AG04449 (cell line): Measurements from ENCODE around the gene CTDSP1.

Experiments used
- CTCF ChIA-PET: fragments of 350-600 bp; formaldehyde crosslinking; extraction: SDS; loops from one replicate; lab custom pipeline; 2021; ENCODE audit warnings: antibody characterized with exemption; lab: Yijun Ruan, JAX
- POLR2A ChIA-PET: fragments of 400-600, 350-600 bp; formaldehyde crosslinking; extraction: SDS; loops from one replicate; lab custom pipeline; 2020; ENCODE audit warnings: antibody characterized with exemption, inconsistent platforms; lab: Yijun Ruan, JAX
- DNase-seq: peaks from one replicate; pipeline ENCODE4 v3.0.0-alpha.2; 2010; ENCODE audit warnings: low read depth, low spot score
- H3K4me3 ChIP-seq: 2 replicates; pipeline ENCODE4 v1.5.1; 2011; ENCODE audit warnings: low read depth, mild to moderate bottlenecking, control low read depth, low read length
- TF ChIP-seq, protein P1 (sequence below): IDR thresholded peaks from one replicate; pipeline ENCODE4 v1.5.1; 2011; ENCODE audit warnings: mild to moderate bottlenecking, moderate library complexity, low read length, control low read depth, inconsistent platforms; ENCODE audit not compliant: insufficient read depth; ENCODE audit errors: missing control alignments

Gene CTDSP1

DNA sequence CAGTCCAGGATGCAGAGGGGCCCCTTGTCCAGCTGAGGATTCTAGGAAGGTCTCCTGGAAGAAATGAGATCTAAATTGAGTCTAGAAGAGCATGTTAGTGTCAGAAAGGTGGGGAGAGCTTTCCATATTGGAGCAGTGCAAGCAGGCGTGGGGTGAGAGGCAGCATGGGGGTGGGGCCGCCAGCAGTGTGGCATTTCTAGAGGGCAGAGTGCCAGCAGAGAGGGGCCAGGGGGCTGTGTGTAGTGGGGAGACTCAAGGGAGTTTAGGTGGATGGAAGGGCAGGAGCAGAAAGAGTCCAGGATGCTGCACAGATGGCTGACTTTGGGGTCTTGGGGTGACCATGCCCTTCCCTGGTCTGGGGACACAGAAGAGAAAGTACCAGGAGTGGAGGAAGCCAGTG lies 21.4 kb downstream of the CTDSP1 start:
- H3K4me3 ChIP-seq, result no peak overlapping the region
- ChIA-PET POLR2A (interaction anchor here (0.6 kb wide), 1 partner anchor 239 kb away, joined by 4 read pairs; no protein-coding TSS in a partner anchor), CTCF (interaction anchor here (0.6 kb wide), 2 partner anchors 31 to 202 kb away, joined by 3 read pairs; no protein-coding TSS in a partner anchor)
- DNase-seq, result no peak
- TF ChIP-seq, protein P1, sequence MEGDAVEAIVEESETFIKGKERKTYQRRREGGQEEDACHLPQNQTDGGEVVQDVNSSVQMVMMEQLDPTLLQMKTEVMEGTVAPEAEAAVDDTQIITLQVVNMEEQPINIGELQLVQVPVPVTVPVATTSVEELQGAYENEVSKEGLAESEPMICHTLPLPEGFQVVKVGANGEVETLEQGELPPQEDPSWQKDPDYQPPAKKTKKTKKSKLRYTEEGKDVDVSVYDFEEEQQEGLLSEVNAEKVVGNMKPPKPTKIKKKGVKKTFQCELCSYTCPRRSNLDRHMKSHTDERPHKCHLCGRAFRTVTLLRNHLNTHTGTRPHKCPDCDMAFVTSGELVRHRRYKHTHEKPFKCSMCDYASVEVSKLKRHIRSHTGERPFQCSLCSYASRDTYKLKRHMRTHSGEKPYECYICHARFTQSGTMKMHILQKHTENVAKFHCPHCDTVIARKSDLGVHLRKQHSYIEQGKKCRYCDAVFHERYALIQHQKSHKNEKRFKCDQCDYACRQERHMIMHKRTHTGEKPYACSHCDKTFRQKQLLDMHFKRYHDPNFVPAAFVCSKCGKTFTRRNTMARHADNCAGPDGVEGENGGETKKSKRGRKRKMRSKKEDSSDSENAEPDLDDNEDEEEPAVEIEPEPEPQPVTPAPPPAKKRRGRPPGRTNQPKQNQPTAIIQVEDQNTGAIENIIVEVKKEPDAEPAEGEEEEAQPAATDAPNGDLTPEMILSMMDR, result no peak

DNA sequence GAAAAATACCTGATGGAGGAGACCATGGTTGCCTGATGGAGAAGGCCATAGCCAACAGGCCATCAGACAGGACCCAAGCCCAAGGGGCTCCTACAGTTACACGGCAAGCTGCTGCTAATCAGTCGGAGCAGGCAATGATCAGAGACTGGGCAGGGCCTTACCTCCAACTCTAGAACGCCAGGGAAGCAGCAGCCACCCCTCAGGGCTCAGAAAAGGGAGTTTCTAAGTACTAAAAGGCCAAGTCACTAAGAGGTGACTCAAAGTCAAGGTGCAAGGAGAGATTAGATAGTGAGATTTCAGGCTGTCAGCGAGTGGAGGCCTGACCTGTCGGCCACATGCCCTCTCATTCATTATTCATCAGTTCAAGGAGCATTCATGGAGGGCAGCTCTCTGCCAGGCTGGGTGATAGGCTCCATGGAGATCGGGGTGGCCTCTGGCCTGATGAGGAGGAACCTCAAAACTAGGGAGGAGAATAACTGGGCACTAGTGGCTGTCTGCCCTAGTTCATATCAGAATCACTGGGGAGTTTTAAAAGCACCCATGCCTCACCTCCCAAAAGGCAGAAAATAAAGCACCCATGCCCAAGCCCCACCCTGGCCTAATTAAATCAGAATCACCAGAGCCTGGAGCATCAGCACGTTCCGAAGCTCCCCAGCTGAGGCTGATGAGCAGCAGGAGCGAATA lies 22.9 kb downstream of the CTDSP1 start:
- POLR2A ChIA-PET, result no interaction called here
- H3K4me3 ChIP-seq, result no peak overlapping the region
- TF ChIP-seq, protein P1, result no peak
- no peak for DNase-seq
- CTCF ChIA-PET, result no interaction called here

DNA sequence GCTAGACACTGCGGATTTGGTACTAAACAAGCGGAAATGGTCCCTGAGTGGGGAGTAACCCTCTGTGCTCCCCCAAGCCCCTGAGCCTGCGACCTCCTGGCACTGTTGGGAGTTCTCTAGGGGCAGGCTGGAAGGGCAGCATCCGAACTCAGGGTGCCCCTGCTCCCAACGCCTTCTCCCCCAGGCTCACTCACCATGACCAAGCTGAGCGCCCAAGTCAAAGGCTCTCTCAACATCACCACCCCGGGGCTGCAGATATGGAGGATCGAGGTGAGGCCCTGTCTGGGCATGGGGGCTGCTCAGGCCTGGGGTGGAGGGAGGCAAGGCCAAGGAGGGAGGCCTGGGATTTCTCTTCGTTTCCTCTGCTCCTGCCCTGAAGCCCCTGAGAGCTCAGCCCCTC lies 23.9 kb downstream of the CTDSP1 start:
- no peak overlapping the region for H3K4me3 ChIP-seq
- ChIA-PET POLR2A (no interaction called here), CTCF (no interaction called here)
- no peak for DNase-seq
- TF ChIP-seq, protein P1, result no peak

DNA sequence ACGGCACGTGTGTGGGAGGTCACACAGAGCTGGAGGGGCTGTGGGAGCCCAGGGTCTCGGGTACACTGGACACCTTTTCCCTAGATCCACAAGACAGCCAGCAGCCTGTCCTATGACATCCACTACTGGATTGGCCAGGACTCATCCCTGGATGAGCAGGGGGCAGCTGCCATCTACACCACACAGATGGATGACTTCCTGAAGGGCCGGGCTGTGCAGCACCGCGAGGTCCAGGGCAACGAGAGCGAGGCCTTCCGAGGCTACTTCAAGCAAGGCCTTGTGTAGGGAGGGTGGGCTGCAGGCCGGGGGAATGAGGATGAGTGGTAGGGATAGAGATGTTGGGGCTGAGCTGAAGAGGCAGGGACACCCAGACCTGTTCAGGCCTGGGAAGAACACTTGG lies 25.9 kb downstream of the CTDSP1 start:
- ChIA-PET POLR2A (interaction anchor here (0.5 kb wide), 1 partner anchor 45 kb away, joined by 3 read pairs; no protein-coding TSS in a partner anchor), CTCF (no interaction called here)
- no peak for DNase-seq
- no peak overlapping the region for H3K4me3 ChIP-seq
- TF ChIP-seq, protein P1, result no peak

DNA sequence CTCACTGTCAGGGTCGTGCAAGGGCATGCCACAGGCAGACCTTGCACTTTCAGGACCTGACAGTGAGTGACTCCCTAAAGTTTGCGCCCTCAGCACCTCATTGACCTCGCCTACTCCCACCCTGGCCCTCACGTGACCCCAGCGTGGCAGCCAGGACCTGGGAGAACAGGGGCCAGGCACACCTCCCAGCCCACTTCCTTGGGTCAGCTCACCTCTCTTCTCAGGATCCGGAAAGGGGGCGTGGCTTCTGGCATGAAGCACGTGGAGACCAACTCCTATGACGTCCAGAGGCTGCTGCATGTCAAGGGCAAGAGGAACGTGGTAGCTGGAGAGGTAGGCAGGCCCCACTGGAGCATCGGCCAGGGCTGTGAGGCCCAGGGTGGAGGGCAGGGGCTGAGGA lies 28.1 kb downstream of the CTDSP1 start:
- H3K4me3 ChIP-seq, result no peak overlapping the region
- CTCF ChIA-PET, result no interaction called here
- no peak for DNase-seq
- TF ChIP-seq, protein P1, result no peak
- POLR2A ChIA-PET, result no interaction called here

DNA sequence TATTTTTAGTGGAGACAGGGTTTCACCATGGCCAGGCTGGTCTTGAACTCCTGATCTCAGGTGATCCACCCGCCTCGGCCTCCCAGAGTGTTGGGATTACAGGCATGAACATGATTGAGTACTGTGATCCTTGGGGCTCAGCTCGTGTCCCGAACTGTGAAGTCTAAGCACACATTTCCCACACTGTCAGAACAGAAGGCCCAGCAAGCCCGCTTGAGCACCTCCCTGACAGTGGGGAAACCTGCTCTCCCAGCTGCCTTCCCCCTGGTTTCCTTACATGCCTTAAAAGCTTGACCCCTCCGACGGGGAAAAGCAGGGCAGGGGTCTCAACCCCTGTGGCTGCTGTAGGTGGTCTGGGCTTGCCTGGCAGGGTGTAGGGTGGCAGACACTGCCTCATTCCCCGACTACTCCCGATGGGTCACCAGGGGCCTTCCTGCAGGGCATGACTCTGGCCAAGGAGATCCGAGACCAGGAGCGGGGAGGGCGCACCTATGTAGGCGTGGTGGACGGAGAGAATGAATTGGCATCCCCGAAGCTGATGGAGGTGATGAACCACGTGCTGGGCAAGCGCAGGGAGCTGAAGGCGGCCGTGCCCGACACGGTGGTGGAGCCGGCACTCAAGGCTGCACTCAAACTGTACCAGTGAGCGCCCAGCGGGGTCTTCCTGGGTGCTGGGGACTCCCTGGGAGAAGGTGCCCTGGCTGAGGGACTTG lies 29.3 kb downstream of the CTDSP1 start:
- CTCF ChIA-PET, result no interaction called here
- no peak for DNase-seq
- POLR2A ChIA-PET, result no interaction called here
- no peak overlapping the region for H3K4me3 ChIP-seq
- TF ChIP-seq, protein P1, result no peak
